Measurements from ENCODE around the gene C1RL. TPM values are rescaled to one million over a fixed set of nuclear protein-coding genes. Genes with fewer than 3 reads are reported as not detected.

C1RL gene
- total and polyA plus RNA-seq, 2 experiments from 2014 or later, result 26.4 to 64.5 TPM

GRCh38 chr12:7146906-7147305 is 37.9 kb upstream of the C1RL start:
- H4K20me1 ChIP-seq (ENCODE audit: insufficient read depth, poor library complexity, severe bottlenecking), result no peaks in the 10 kb centered on the region
- no peak for DNase-seq (ENCODE audit: low spot score)
- TF ChIP-seq EZH2 (IDR thresholded peaks at IDR 0.05; ENCODE audit: borderline replicate concordance), result no peak
- TF ChIP-seq CTCF (IDR thresholded peaks at IDR 0.05; ENCODE audit: poor library complexity), result no peak
- no peak for TF ChIP-seq EZH2phosphoT487 (IDR thresholded peaks at IDR 0.05; ENCODE audit: low read depth, severe bottlenecking, unreplicated experiment)
- WGBS (ENCODE audit: low lambda C conversion rate, missing lambda C conversion rate), result 97% methylated on average over 7 of the region's 7 CpGs
- H3K36me3 ChIP-seq (replicated peaks; ENCODE audit: insufficient read depth, low read depth), result no peaks in the 10 kb centered on the region
- no peak overlapping the region for H2AFZ ChIP-seq
- no peaks in the 10 kb centered on the region for H3K27me3 ChIP-seq
- no peak overlapping the region for H3K4me2 ChIP-seq
- H3K4me3 ChIP-seq, result no peak overlapping the region
- no peaks in the 10 kb centered on the region for H3K9me3 ChIP-seq (ENCODE audit: low read depth)
- H3K79me2 ChIP-seq, result no peaks in the 10 kb centered on the region
- H3K9me2 ChIP-seq (replicated peaks; ENCODE audit: insufficient read depth), result no peaks in the 10 kb centered on the region
- H3K27ac ChIP-seq, result no peak overlapping the region
- H3K4me1 ChIP-seq (ENCODE audit: insufficient read depth), result no peaks in the 10 kb centered on the region

- no peak for DNase-seq (ENCODE audit: low spot score)
- Histone ChIP-seq H2AFZ (no peak overlapping the region), H3K4me3 (no peak overlapping the region), H3K27me3 (no peaks in the 10 kb centered on the region), H3K4me1 (ENCODE audit: insufficient read depth) (no peaks in the 10 kb centered on the region), H3K9me3 (ENCODE audit: low read depth) (no peaks in the 10 kb centered on the region), H3K9me2 (replicated peaks; ENCODE audit: insufficient read depth) (no peaks in the 10 kb centered on the region), H3K79me2 (no peaks in the 10 kb centered on the region), H4K20me1 (ENCODE audit: insufficient read depth, poor library complexity, severe bottlenecking) (no peaks in the 10 kb centered on the region), H3K36me3 (replicated peaks; ENCODE audit: insufficient read depth, low read depth) (no peaks in the 10 kb centered on the region), H3K27ac (no peak overlapping the region), H3K4me2 (no peak overlapping the region)
- TF ChIP-seq CTCF (IDR thresholded peaks at IDR 0.05; ENCODE audit: poor library complexity), result no peak
- TF ChIP-seq EZH2 (IDR thresholded peaks at IDR 0.05; ENCODE audit: borderline replicate concordance), result no peak
- TF ChIP-seq EZH2phosphoT487 (IDR thresholded peaks at IDR 0.05; ENCODE audit: low read depth, severe bottlenecking, unreplicated experiment), result no peak
- 86% methylated on average over 7 of the region's 7 CpGs for WGBS (ENCODE audit: low lambda C conversion rate, missing lambda C conversion rate)
Observed at GRCh38 chr12:7146228-7146627, 37.2 kb upstream of the C1RL start.

GRCh38 chr12:7145671-7146070 is 36.7 kb upstream of the C1RL start:
- TF ChIP-seq CTCF (IDR thresholded peaks at IDR 0.05; ENCODE audit: poor library complexity) (no peak), EZH2phosphoT487 (IDR thresholded peaks at IDR 0.05; ENCODE audit: low read depth, severe bottlenecking, unreplicated experiment) (no peak), EZH2 (IDR thresholded peaks at IDR 0.05; ENCODE audit: borderline replicate concordance) (no peak)
- Histone ChIP-seq H3K27ac (no peak overlapping the region), H3K36me3 (replicated peaks; ENCODE audit: insufficient read depth, low read depth) (no peaks in the 10 kb centered on the region), H3K79me2 (no peaks in the 10 kb centered on the region), H3K4me1 (ENCODE audit: insufficient read depth) (no peaks in the 10 kb centered on the region), H4K20me1 (ENCODE audit: insufficient read depth, poor library complexity, severe bottlenecking) (no peaks in the 10 kb centered on the region), H2AFZ (no peak overlapping the region), H3K9me3 (ENCODE audit: low read depth) (no peaks in the 10 kb centered on the region), H3K4me2 (no peak overlapping the region), H3K27me3 (no peaks in the 10 kb centered on the region), H3K9me2 (replicated peaks; ENCODE audit: insufficient read depth) (no peaks in the 10 kb centered on the region), H3K4me3 (no peak overlapping the region)
- no peak for DNase-seq (ENCODE audit: low spot score)
- WGBS (ENCODE audit: low lambda C conversion rate, missing lambda C conversion rate), result 73% methylated on average over 4 of the region's 4 CpGs

Data from hepatocyte (in vitro differentiated cells).